ENCODE data around the gene ATRIP.
A peak's percentile ranks its signal among the peaks of the same experiment; 100 is the strongest.
"Not testable (repeated sequence)": the region's sequence is repeated elsewhere in the genome, so short reads cannot be mapped to it uniquely, and the experiment has no call there.

ATRIP gene

GRCh38 chr3:48468329-48468731 is 21.8 kb downstream of the ATRIP start:
- DNase-seq (ENCODE audit: low read depth in 2 of 2): no peak

GRCh38 chr3:48469046-48469915 is 22.7 kb downstream of the ATRIP start:
- no peak for DNase-seq (ENCODE audit: low read depth in 2 of 2)

- no peak for DNase-seq (ENCODE audit: low read depth in 2 of 2)
These were observed 23.7 kb downstream of the ATRIP start for GRCh38 chr3:48470286-48470685.

- DNase-seq (ENCODE audit: low read depth in 2 of 2): no peak
These were observed 26.1 kb downstream of the ATRIP start for GRCh38 chr3:48472673-48472922.

- peak; percentile 88 to 96 for DNase-seq (ENCODE audit: low read depth in 2 of 2)
These were observed 26.5 kb downstream of the ATRIP start for GRCh38 chr3:48472923-48473616.

GRCh38 chr3:48473617-48473952 is 27.0 kb downstream of the ATRIP start:
- no peak for DNase-seq (ENCODE audit: low read depth in 2 of 2)

GRCh38 chr3:48474031-48474430 is 27.5 kb downstream of the ATRIP start:
- DNase-seq (ENCODE audit: low read depth in 2 of 2): not testable (repeated sequence)

GRCh38 chr3:48474619-48475018 is 28.1 kb downstream of the ATRIP start:
- no peak for DNase-seq (ENCODE audit: low read depth in 2 of 2)

GRCh38 chr3:48475188-48475587 is 28.7 kb downstream of the ATRIP start:
- DNase-seq (ENCODE audit: low read depth in 2 of 2): no peak

GRCh38 chr3:48476426-48477053 is 30.0 kb downstream of the ATRIP start:
- DNase-seq (ENCODE audit: low read depth in 2 of 2): no peak

- DNase-seq (ENCODE audit: low read depth in 2 of 2): no peak
These were observed 31.5 kb downstream of the ATRIP start for GRCh38 chr3:48477959-48478520.

GRCh38 chr3:48478626-48479555 is 32.4 kb downstream of the ATRIP start:
- DNase-seq (ENCODE audit: low read depth in 2 of 2): no peak

- DNase-seq (ENCODE audit: low read depth in 2 of 2): not testable (repeated sequence)
These were observed 34.4 kb downstream of the ATRIP start for GRCh38 chr3:48480891-48481290.

- not testable (repeated sequence) for DNase-seq (ENCODE audit: low read depth in 2 of 2)
These were observed 36.3 kb downstream of the ATRIP start for GRCh38 chr3:48482822-48483221.

GRCh38 chr3:48486952-48487351 is 40.4 kb downstream of the ATRIP start:
- no peak for DNase-seq (ENCODE audit: low read depth in 2 of 2)

GRCh38 chr3:48492461-48493202 is 46.1 kb downstream of the ATRIP start:
- DNase-seq (ENCODE audit: low read depth in 2 of 2): no peak

- no peak for DNase-seq (ENCODE audit: low read depth in 2 of 2)
These were observed 46.6 kb downstream of the ATRIP start for GRCh38 chr3:48493203-48493501.

- DNase-seq (ENCODE audit: low read depth in 2 of 2): no peak
These were observed 54.1 kb downstream of the ATRIP start for GRCh38 chr3:48500656-48501055.

GRCh38 chr3:48501196-48501595 is 54.7 kb downstream of the ATRIP start:
- DNase-seq (ENCODE audit: low read depth in 2 of 2): no peak

GRCh38 chr3:48502121-48502520 is 55.6 kb downstream of the ATRIP start:
- DNase-seq (ENCODE audit: low read depth in 2 of 2): no peak

- DNase-seq (ENCODE audit: low read depth in 2 of 2): no peak
These were observed 56.2 kb downstream of the ATRIP start for GRCh38 chr3:48502728-48503168.

All from stimulated activated CD4-positive, alpha-beta T cell treated with anti-CD3 and anti-CD28 coated beads, Interleukin-12 subunit alpha, Interleukin-12 subunit beta, amount 100 ng/mL, for 24 hours (primary cell).